ENCODE results near the gene RNF144A.

GRCh38 chr2:6972067-6972710, 55.0 kb downstream of the RNF144A start:
- TF ChIP-seq CTCF (IDR thresholded peaks at IDR 0.05; ENCODE audit: extremely low read depth in 1 of 2, insufficient read depth in 1 of 2, low read depth in 1 of 2, low read length in 2 of 2), result no peak
- no peak for TF ChIP-seq JUN (IDR thresholded peaks at IDR 0.05; ENCODE audit: borderline replicate concordance, insufficient read depth, insufficient read length, low read depth)
- TF ChIP-seq MAX (IDR thresholded peaks at IDR 0.05; ENCODE audit: insufficient read depth, insufficient read length), result no peak
- TF ChIP-seq MYC (IDR thresholded peaks at IDR 0.05; ENCODE audit: low read depth, low read length), result no peak
- TF ChIP-seq EZH2 (IDR thresholded peaks at IDR 0.05; ENCODE audit: borderline replicate concordance, low read depth, low read length, severe bottlenecking), result no peak
- TF ChIP-seq POLR2AphosphoS5 (IDR thresholded peaks at IDR 0.05; ENCODE audit: insufficient read depth, low read depth, low read length), result no peak
- no peak for TF ChIP-seq POLR2A (IDR thresholded peaks at IDR 0.05; ENCODE audit: low read depth, low read length)

All from endothelial cell of umbilical vein (primary cell).